ENCODE measurements around the gene UBD.

UBD gene

GRCh38 chr6:29602564-29603361 is 43.2 kb upstream of the UBD start:
- Histone ChIP-seq H3K27me3 (ENCODE audit: low read depth, low read length) (no peaks in the 10 kb centered on the region), H3K36me3 (replicated peaks; ENCODE audit: low read depth, low read length) (peaks cover 3% of the 10 kb centered on the region), H3K79me2 (ENCODE audit: low read length) (no peaks in the 10 kb centered on the region), H3K27ac (ENCODE audit: low read length) (no peak overlapping the region), H3K9me3 (ENCODE audit: insufficient read depth, low read length) (no peaks in the 10 kb centered on the region), H2AFZ (ENCODE audit: low read depth, low read length) (no peak overlapping the region), H4K20me1 (ENCODE audit: insufficient read depth, low read length) (no peaks in the 10 kb centered on the region), H3K4me2 (ENCODE audit: low read length) (no peak overlapping the region), H3K4me3 (ENCODE audit: low read length) (no peak overlapping the region), H3K9ac (ENCODE audit: low read length) (no peak overlapping the region), H3K4me1 (ENCODE audit: low read length) (no peaks in the 10 kb centered on the region)
- no peak for TF ChIP-seq EZH2phosphoT487 (IDR thresholded peaks at IDR 0.05; ENCODE audit: low read depth)
- TF ChIP-seq, protein P1, sequence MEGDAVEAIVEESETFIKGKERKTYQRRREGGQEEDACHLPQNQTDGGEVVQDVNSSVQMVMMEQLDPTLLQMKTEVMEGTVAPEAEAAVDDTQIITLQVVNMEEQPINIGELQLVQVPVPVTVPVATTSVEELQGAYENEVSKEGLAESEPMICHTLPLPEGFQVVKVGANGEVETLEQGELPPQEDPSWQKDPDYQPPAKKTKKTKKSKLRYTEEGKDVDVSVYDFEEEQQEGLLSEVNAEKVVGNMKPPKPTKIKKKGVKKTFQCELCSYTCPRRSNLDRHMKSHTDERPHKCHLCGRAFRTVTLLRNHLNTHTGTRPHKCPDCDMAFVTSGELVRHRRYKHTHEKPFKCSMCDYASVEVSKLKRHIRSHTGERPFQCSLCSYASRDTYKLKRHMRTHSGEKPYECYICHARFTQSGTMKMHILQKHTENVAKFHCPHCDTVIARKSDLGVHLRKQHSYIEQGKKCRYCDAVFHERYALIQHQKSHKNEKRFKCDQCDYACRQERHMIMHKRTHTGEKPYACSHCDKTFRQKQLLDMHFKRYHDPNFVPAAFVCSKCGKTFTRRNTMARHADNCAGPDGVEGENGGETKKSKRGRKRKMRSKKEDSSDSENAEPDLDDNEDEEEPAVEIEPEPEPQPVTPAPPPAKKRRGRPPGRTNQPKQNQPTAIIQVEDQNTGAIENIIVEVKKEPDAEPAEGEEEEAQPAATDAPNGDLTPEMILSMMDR (IDR thresholded peaks at IDR 0.05; ENCODE audit: low read depth, low read length): no peak

GRCh38 chr6:29598172-29598747 is 38.7 kb upstream of the UBD start:
- H4K20me1 ChIP-seq (ENCODE audit: insufficient read depth, low read length): no peaks in the 10 kb centered on the region
- no peaks in the 10 kb centered on the region for H3K79me2 ChIP-seq (ENCODE audit: low read length)
- H3K4me2 ChIP-seq (ENCODE audit: low read length): no peak overlapping the region
- H2AFZ ChIP-seq (ENCODE audit: low read depth, low read length): no peak overlapping the region
- no peaks in the 10 kb centered on the region for H3K9me3 ChIP-seq (ENCODE audit: insufficient read depth, low read length)
- no peak overlapping the region for H3K4me3 ChIP-seq (ENCODE audit: low read length)
- H3K36me3 ChIP-seq (replicated peaks; ENCODE audit: low read depth, low read length): no peaks in the 10 kb centered on the region
- no peak overlapping the region for H3K9ac ChIP-seq (ENCODE audit: low read length)
- no peaks in the 10 kb centered on the region for H3K27me3 ChIP-seq (ENCODE audit: low read depth, low read length)
- no peak for TF ChIP-seq EZH2phosphoT487 (IDR thresholded peaks at IDR 0.05; ENCODE audit: low read depth)
- TF ChIP-seq, protein P1 (IDR thresholded peaks at IDR 0.05; ENCODE audit: low read depth, low read length): no peak
- no peak overlapping the region for H3K27ac ChIP-seq (ENCODE audit: low read length)
- H3K4me1 ChIP-seq (ENCODE audit: low read length): no peaks in the 10 kb centered on the region

- H3K4me1 ChIP-seq (ENCODE audit: low read length): no peaks in the 10 kb centered on the region
- TF ChIP-seq, protein P1 (IDR thresholded peaks at IDR 0.05; ENCODE audit: low read depth, low read length): no peak
- TF ChIP-seq EZH2phosphoT487 (IDR thresholded peaks at IDR 0.05; ENCODE audit: low read depth): no peak
Observed at GRCh38 chr6:29597184-29597583, 37.7 kb upstream of the UBD start.

DNA sequence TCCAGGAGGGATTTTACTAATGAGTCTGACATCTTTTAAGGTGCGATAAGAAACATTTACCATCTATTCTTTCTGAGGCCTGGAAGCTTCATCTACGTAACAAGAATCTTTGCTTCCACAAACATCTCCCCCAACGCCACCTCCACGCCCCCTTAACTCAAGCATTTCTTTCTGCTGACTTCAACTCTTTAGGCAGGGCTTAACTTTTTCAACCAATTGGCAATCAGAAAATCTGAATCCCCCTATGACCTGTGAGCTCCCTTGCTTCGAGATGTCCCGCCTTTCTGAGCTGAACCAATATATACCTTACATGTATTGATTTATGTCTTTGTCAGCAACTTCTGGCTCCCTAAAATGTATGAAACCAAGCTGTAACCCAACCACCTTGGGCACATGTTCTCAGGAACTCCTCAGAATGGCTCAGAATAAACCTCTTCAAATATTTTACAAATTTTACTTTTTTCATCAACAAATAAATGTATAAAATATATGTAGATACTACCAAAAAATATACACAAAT is 36.9 kb upstream of the UBD start:
- H2AFZ ChIP-seq (ENCODE audit: low read depth, low read length): no peak overlapping the region
- H4K20me1 ChIP-seq (ENCODE audit: insufficient read depth, low read length): no peaks in the 10 kb centered on the region
- H3K9me3 ChIP-seq (ENCODE audit: insufficient read depth, low read length): no peaks in the 10 kb centered on the region
- no peaks in the 10 kb centered on the region for H3K4me1 ChIP-seq (ENCODE audit: low read length)
- no peak overlapping the region for H3K4me2 ChIP-seq (ENCODE audit: low read length)
- no peaks in the 10 kb centered on the region for H3K36me3 ChIP-seq (replicated peaks; ENCODE audit: low read depth, low read length)
- H3K27me3 ChIP-seq (ENCODE audit: low read depth, low read length): no peaks in the 10 kb centered on the region
- no peak overlapping the region for H3K27ac ChIP-seq (ENCODE audit: low read length)
- no peak overlapping the region for H3K9ac ChIP-seq (ENCODE audit: low read length)
- TF ChIP-seq, protein P1 (IDR thresholded peaks at IDR 0.05; ENCODE audit: low read depth, low read length): no peak
- TF ChIP-seq EZH2phosphoT487 (IDR thresholded peaks at IDR 0.05; ENCODE audit: low read depth): no peak
- H3K4me3 ChIP-seq (ENCODE audit: low read length): no peak overlapping the region
- H3K79me2 ChIP-seq (ENCODE audit: low read length): no peaks in the 10 kb centered on the region

More at GRCh38 chr6:29597184-29597583, 37.7 kb upstream of the UBD start:
- Histone ChIP-seq H4K20me1 (ENCODE audit: insufficient read depth, low read length) (no peaks in the 10 kb centered on the region), H3K27me3 (ENCODE audit: low read depth, low read length) (no peaks in the 10 kb centered on the region), H3K79me2 (ENCODE audit: low read length) (no peaks in the 10 kb centered on the region), H3K9ac (ENCODE audit: low read length) (no peak overlapping the region), H2AFZ (ENCODE audit: low read depth, low read length) (no peak overlapping the region), H3K36me3 (replicated peaks; ENCODE audit: low read depth, low read length) (no peaks in the 10 kb centered on the region), H3K27ac (ENCODE audit: low read length) (no peak overlapping the region), H3K4me2 (ENCODE audit: low read length) (no peak overlapping the region), H3K9me3 (ENCODE audit: insufficient read depth, low read length) (no peaks in the 10 kb centered on the region), H3K4me3 (ENCODE audit: low read length) (no peak overlapping the region)
